ENCODE data around the gene COL5A1. TPM values are rescaled to one million over a fixed set of nuclear protein-coding genes. Genes with fewer than 3 reads are reported as not detected.
A peak's percentile ranks its signal among the peaks of the same experiment; 100 is the strongest.

COL5A1 gene
- total and polyA plus RNA-seq, 2 donors (not counting 1 experiment from before 2014, with no cell fraction given) = 72.8 to 109 TPM

DNA sequence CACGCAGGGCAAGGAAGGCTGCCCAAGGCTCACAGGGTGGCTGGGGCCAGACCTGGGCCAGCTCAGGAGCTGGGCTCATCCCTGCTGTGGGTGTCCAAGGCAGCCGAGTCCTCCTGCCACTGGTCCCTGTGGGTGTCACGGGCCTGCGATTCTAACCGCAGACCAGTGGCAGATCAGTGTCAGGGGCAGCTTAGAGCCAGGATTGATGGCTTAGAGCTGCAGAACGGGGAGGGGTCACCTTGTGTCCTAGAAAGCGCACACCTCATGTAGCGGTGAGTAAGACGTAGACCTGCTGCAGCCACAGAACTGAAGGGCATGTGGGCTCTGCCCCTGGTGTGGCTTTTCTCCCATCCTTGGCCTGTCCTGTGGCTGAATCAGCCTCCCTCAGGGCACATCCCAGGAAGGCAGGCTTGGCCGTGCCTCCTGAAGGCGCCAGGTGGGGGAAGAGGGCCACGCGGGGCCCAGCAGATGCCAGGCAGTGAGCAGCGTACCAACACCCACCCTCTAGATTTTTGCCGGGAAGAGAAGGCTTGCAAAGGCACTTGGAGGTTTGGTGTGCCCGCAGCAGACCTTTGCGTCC, 160.7 kb downstream of the COL5A1 start:
- no peaks in the 10 kb centered on the region for H3K4me1 ChIP-seq (ENCODE audit: control insufficient read depth, extremely low read depth, insufficient read depth, low read length)
- DNase-seq (ENCODE audit: low read depth in 2 of 2) = no peak
- H2AFZ ChIP-seq (ENCODE audit: low read length) = no peak overlapping the region
- H3K4me3 ChIP-seq (replicated peaks in 1 of 4; ENCODE audit: control extremely low read depth in 1 of 4, insufficient read depth in 1 of 4, low read depth in 3 of 4, low read length in 4 of 4) = no peak overlapping the region
- no peak overlapping the region for H3K27ac ChIP-seq (ENCODE audit: insufficient read depth, low read length)
- H4K20me1 ChIP-seq (ENCODE audit: control insufficient read depth, extremely low read depth, insufficient read depth, low read length) = no peaks in the 10 kb centered on the region
- no peaks in the 10 kb centered on the region for H3K79me2 ChIP-seq (ENCODE audit: control insufficient read depth, insufficient read depth, low read length)
- H3K9ac ChIP-seq (ENCODE audit: insufficient read depth, low read length) = no peak overlapping the region
- TF ChIP-seq EZH2 (IDR thresholded peaks at IDR 0.05; ENCODE audit: low read length, missing control alignments) = no peak
- TF ChIP-seq, protein P1, sequence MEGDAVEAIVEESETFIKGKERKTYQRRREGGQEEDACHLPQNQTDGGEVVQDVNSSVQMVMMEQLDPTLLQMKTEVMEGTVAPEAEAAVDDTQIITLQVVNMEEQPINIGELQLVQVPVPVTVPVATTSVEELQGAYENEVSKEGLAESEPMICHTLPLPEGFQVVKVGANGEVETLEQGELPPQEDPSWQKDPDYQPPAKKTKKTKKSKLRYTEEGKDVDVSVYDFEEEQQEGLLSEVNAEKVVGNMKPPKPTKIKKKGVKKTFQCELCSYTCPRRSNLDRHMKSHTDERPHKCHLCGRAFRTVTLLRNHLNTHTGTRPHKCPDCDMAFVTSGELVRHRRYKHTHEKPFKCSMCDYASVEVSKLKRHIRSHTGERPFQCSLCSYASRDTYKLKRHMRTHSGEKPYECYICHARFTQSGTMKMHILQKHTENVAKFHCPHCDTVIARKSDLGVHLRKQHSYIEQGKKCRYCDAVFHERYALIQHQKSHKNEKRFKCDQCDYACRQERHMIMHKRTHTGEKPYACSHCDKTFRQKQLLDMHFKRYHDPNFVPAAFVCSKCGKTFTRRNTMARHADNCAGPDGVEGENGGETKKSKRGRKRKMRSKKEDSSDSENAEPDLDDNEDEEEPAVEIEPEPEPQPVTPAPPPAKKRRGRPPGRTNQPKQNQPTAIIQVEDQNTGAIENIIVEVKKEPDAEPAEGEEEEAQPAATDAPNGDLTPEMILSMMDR (conservative IDR thresholded peaks at IDR 0.05 in 1 of 2, IDR thresholded peaks at IDR 0.05 in 1 of 2; ENCODE audit: low read depth in 1 of 2, low read length in 2 of 2) = no peak
- no peaks in the 10 kb centered on the region for H3K9me3 ChIP-seq (ENCODE audit: control insufficient read depth, insufficient read depth, low read depth, low read length)
- H3K36me3 ChIP-seq (ENCODE audit: control insufficient read depth, insufficient read depth, low read length) = peaks cover 41% of the 10 kb centered on the region
- H3K27me3 ChIP-seq (ENCODE audit: control insufficient read depth, insufficient read depth, low read length) = no peaks in the 10 kb centered on the region
- no peak overlapping the region for H3K4me2 ChIP-seq (ENCODE audit: extremely low read depth, insufficient read depth, low read length)

DNA sequence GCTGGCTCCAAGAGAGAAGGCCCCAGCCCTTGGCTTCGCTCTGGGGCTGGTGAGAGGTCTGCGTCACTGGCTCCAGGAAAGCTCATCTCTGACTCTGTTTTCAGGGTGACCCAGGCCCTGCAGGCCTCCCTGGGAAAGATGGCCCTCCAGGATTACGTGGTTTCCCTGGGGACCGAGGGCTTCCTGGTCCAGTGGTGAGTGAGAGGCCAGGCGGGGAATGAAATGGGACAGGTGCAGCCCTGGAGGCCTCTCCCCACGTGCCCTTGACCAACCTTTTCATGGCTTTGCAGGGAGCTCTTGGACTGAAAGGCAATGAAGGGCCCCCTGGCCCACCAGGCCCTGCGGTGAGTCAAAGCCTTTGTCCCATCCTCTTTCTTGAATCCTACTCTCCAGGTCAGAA, 163.3 kb downstream of the COL5A1 start:
- Histone ChIP-seq H3K36me3 (ENCODE audit: control insufficient read depth, insufficient read depth, low read length) (peaks cover 38% of the 10 kb centered on the region), H3K4me2 (ENCODE audit: extremely low read depth, insufficient read depth, low read length) (no peak overlapping the region), H3K9ac (ENCODE audit: insufficient read depth, low read length) (no peak overlapping the region), H3K27me3 (ENCODE audit: control insufficient read depth, insufficient read depth, low read length) (no peaks in the 10 kb centered on the region), H3K4me3 (replicated peaks in 1 of 4; ENCODE audit: control extremely low read depth in 1 of 4, insufficient read depth in 1 of 4, low read depth in 3 of 4, low read length in 4 of 4) (no peak overlapping the region), H3K79me2 (ENCODE audit: control insufficient read depth, insufficient read depth, low read length) (no peaks in the 10 kb centered on the region), H3K27ac (ENCODE audit: insufficient read depth, low read length) (no peak overlapping the region), H4K20me1 (ENCODE audit: control insufficient read depth, extremely low read depth, insufficient read depth, low read length) (no peaks in the 10 kb centered on the region), H2AFZ (ENCODE audit: low read length) (no peak overlapping the region), H3K4me1 (ENCODE audit: control insufficient read depth, extremely low read depth, insufficient read depth, low read length) (no peaks in the 10 kb centered on the region), H3K9me3 (ENCODE audit: control insufficient read depth, insufficient read depth, low read depth, low read length) (no peaks in the 10 kb centered on the region)
- no peak for DNase-seq (ENCODE audit: low read depth in 2 of 2)
- TF ChIP-seq EZH2 (IDR thresholded peaks at IDR 0.05; ENCODE audit: low read length, missing control alignments) = no peak
- TF ChIP-seq, protein P1 (conservative IDR thresholded peaks at IDR 0.05 in 1 of 2, IDR thresholded peaks at IDR 0.05 in 1 of 2; ENCODE audit: low read depth in 1 of 2, low read length in 2 of 2) = no peak

DNA sequence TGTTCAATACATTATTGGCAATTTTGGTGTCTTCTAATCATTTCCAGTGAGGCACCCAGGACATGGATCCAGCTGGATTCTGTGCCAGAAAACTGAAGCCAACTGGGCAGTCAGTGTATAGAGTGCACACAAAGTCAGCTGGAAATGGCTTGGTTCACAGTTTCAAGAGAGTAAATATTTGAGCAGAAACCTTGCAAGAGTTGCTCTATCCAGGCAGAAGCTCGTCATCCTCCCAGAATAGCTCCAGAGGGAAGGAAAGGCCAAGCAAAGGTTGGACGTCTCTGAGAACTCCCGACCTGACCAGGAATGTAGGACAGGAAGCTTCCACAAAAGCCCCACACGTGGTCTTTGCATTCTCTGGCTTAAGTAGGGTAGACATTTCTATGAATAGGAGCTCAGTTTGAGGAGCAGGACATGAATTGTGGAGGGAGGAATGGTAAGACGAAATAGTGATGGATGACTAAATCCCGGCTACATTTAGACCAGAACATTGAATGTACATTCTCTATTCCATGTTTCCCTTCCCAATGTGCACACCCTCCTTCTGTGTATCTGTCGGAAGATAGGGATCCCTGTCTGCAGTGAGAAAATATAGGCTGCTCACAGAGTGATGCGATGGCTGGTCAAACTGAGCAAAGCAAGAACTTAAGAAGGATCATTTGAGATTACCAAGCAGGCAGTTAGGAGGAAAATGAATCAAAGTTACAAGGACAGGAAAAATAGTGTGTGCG, 166.3 kb downstream of the COL5A1 start:
- Histone ChIP-seq H3K4me2 (ENCODE audit: extremely low read depth, insufficient read depth, low read length) (no peak overlapping the region), H2AFZ (ENCODE audit: low read length) (no peak overlapping the region), H3K4me3 (replicated peaks in 1 of 4; ENCODE audit: control extremely low read depth in 1 of 4, insufficient read depth in 1 of 4, low read depth in 3 of 4, low read length in 4 of 4) (no peak overlapping the region), H3K9me3 (ENCODE audit: control insufficient read depth, insufficient read depth, low read depth, low read length) (no peaks in the 10 kb centered on the region), H3K27me3 (ENCODE audit: control insufficient read depth, insufficient read depth, low read length) (no peaks in the 10 kb centered on the region), H3K36me3 (ENCODE audit: control insufficient read depth, insufficient read depth, low read length) (peaks cover 32% of the 10 kb centered on the region), H3K4me1 (ENCODE audit: control insufficient read depth, extremely low read depth, insufficient read depth, low read length) (peaks cover 7% of the 10 kb centered on the region), H3K79me2 (ENCODE audit: control insufficient read depth, insufficient read depth, low read length) (no peaks in the 10 kb centered on the region), H3K27ac (ENCODE audit: insufficient read depth, low read length) (no peak overlapping the region), H4K20me1 (ENCODE audit: control insufficient read depth, extremely low read depth, insufficient read depth, low read length) (no peaks in the 10 kb centered on the region), H3K9ac (ENCODE audit: insufficient read depth, low read length) (no peak overlapping the region)
- peak; percentile 63 to 70 for DNase-seq (ENCODE audit: low read depth in 2 of 2)
- TF ChIP-seq, protein P1 (conservative IDR thresholded peaks at IDR 0.05 in 1 of 2, IDR thresholded peaks at IDR 0.05 in 1 of 2; ENCODE audit: low read depth in 1 of 2, low read length in 2 of 2) = no peak
- TF ChIP-seq EZH2 (IDR thresholded peaks at IDR 0.05; ENCODE audit: low read length, missing control alignments) = no peak

All from fibroblast of lung (primary cell).